Measurements from ENCODE around the gene PRR5L. TPM values are rescaled to one million over a fixed set of nuclear protein-coding genes. Genes with fewer than 3 reads are reported as not detected.

Gene PRR5L
- 10 to 100 TPM; 13.9 to 25.1 (median 16.5) TPM for polyA plus RNA-seq (ENCODE audit: insufficient read length in 4 of 4)

GRCh38 chr11:36295926-36296325, at the start of gene PRR5L:
Gene PRR5L, plus strand, starts transcription at chr11:36296288. Its CDS starts 104,834 bp downstream, at chr11:36401122.
- DNase-seq (ENCODE audit: low read depth in 4 of 4, low spot score in 3 of 4) = no peak

- DNase-seq (ENCODE audit: low read depth in 4 of 4, low spot score in 3 of 4) = no peak
Measured at GRCh38 chr11:36247493-36247892, 48.6 kb upstream of the PRR5L start.

GRCh38 chr11:36248436-36248835, 47.7 kb upstream of the PRR5L start:
- DNase-seq (ENCODE audit: low read depth in 4 of 4, low spot score in 3 of 4) = no peak

- no peak for DNase-seq (ENCODE audit: low read depth in 4 of 4, low spot score in 3 of 4)
Measured at GRCh38 chr11:36249246-36249645, 46.8 kb upstream of the PRR5L start.

GRCh38 chr11:36251823-36252222, 44.3 kb upstream of the PRR5L start:
- no peak for DNase-seq (ENCODE audit: low read depth in 4 of 4, low spot score in 3 of 4)

GRCh38 chr11:36253238-36253637, 42.9 kb upstream of the PRR5L start:
- DNase-seq (ENCODE audit: low read depth in 4 of 4, low spot score in 3 of 4) = no peak

GRCh38 chr11:36254713-36255112, 41.4 kb upstream of the PRR5L start:
- no peak for DNase-seq (ENCODE audit: low read depth in 4 of 4, low spot score in 3 of 4)

- no peak for DNase-seq (ENCODE audit: low read depth in 4 of 4, low spot score in 3 of 4)
Measured at GRCh38 chr11:36257351-36257750, 38.7 kb upstream of the PRR5L start.

- peak in 2 of 4 donors; percentile 32 to 52 for DNase-seq (ENCODE audit: low read depth in 4 of 4, low spot score in 3 of 4)
Measured at GRCh38 chr11:36258730-36259360, 37.2 kb upstream of the PRR5L start.

- DNase-seq (ENCODE audit: low read depth in 4 of 4, low spot score in 3 of 4) = no peak
Measured at GRCh38 chr11:36261094-36261493, 35.0 kb upstream of the PRR5L start.

- no peak for DNase-seq (ENCODE audit: low read depth in 4 of 4, low spot score in 3 of 4)
Measured at GRCh38 chr11:36264011-36264972, 31.8 kb upstream of the PRR5L start.

GRCh38 chr11:36264973-36265344, 31.1 kb upstream of the PRR5L start:
- no peak for DNase-seq (ENCODE audit: low read depth in 4 of 4, low spot score in 3 of 4)

- DNase-seq (ENCODE audit: low read depth in 4 of 4, low spot score in 3 of 4) = peak in 3 of 4 donors; percentile 52 to 63 (median 55)
Measured at GRCh38 chr11:36265793-36266628, 30.1 kb upstream of the PRR5L start.

GRCh38 chr11:36266767-36267166, 29.3 kb upstream of the PRR5L start:
- no peak for DNase-seq (ENCODE audit: low read depth in 4 of 4, low spot score in 3 of 4)

- DNase-seq (ENCODE audit: low read depth in 4 of 4, low spot score in 3 of 4) = no peak
Measured at GRCh38 chr11:36268337-36268985, 27.6 kb upstream of the PRR5L start.

GRCh38 chr11:36270701-36271100, 25.4 kb upstream of the PRR5L start:
- DNase-seq (ENCODE audit: low read depth in 4 of 4, low spot score in 3 of 4) = no peak

- no peak for DNase-seq (ENCODE audit: low read depth in 4 of 4, low spot score in 3 of 4)
Measured at GRCh38 chr11:36271794-36272407, 24.2 kb upstream of the PRR5L start.

- no peak for DNase-seq (ENCODE audit: low read depth in 4 of 4, low spot score in 3 of 4)
Measured at GRCh38 chr11:36273110-36273509, 23.0 kb upstream of the PRR5L start.

GRCh38 chr11:36274414-36274813, 21.7 kb upstream of the PRR5L start:
- DNase-seq (ENCODE audit: low read depth in 4 of 4, low spot score in 3 of 4) = no peak
